B cell (primary cell): ENCODE results near the gene C1orf105. TPM values are rescaled to one million over a fixed set of nuclear protein-coding genes. Genes with fewer than 3 reads are reported as not detected.

Source experiments
- ATAC-seq: fragments of 200-7000 bp; cut with Tn5 transposase; one replicate; pipeline ENCODE4 v1.10.0; 2021; ENCODE audit warnings: low read depth, mild to moderate bottlenecking, moderate number of reproducible peaks, moderate library complexity
- CTCF ChIA-PET: fragments of 350-600 bp; sonication (Branson Sonifier 250); formaldehyde crosslinking; loops from one replicate; lab custom pipeline; 2021; ENCODE audit warnings: antibody characterized with exemption, inconsistent platforms; lab: Charles Lee
- POLR2A ChIA-PET: fragments of 350-600 bp; sonication (Branson Sonifier 250); formaldehyde crosslinking; loops from one replicate; lab custom pipeline; 2021; ENCODE audit warnings: antibody characterized with exemption; lab: Charles Lee
- DNase-seq: peaks from one replicate; pipeline ENCODE4 v3.0.0; 2013
- H2AFZ ChIP-seq: 2 replicates; pipeline ENCODE4 v1.6.1; 2012; ENCODE audit warnings: mild to moderate bottlenecking, low read depth, low read length; ENCODE audit not compliant: insufficient read depth, poor library complexity, severe bottlenecking
- H3K27ac ChIP-seq, 2 donors: 1 replicate in 1 of 2; 2 replicates in 1 of 2; pipeline ENCODE4 v1.5.1; 2012 to 2013; ENCODE audit warnings: low read length in 2 of 2, mild to moderate bottlenecking in 2 of 2, moderate library complexity in 1 of 2
- H3K27me3 ChIP-seq, 4 experiments: fragments of 200-600 bp in 1 of 4; sonication (generic) in 1 of 4; replicated peaks in 1 of 4; 1 replicate in 2 of 4; 2 replicates in 2 of 4; pipeline versions ENCODE4 v1.6.1 to v1.7.0; 2013 to 2016; ENCODE audit warnings: low read length in 3 of 4, mild to moderate bottlenecking in 2 of 4, mixed read lengths in 1 of 4, moderate library complexity in 1 of 4; ENCODE audit not compliant: insufficient read depth in 4 of 4, control insufficient read depth in 3 of 4; ENCODE audit errors: control extremely low read depth in 1 of 4
- H3K36me3 ChIP-seq, 2 experiments: replicated peaks in 1 of 2; 1 replicate in 1 of 2; 2 replicates in 1 of 2; pipeline versions ENCODE4 v1.6.1 to v1.7.1; 2013; ENCODE audit warnings: low read length in 1 of 2; ENCODE audit not compliant: insufficient read depth in 2 of 2, control insufficient read depth in 1 of 2; ENCODE audit errors: control extremely low read depth in 1 of 2, extremely low read depth in 1 of 2
- H3K4me1 ChIP-seq, 2 donors: fragments of 200-600 bp in 1 of 2; sonication (generic) in 1 of 2; 1 replicate in 1 of 2; 2 replicates in 1 of 2; pipeline versions ENCODE4 v1.5.1 to v1.6.1; 2013 to 2017; ENCODE audit warnings: low read length in 2 of 2; ENCODE audit not compliant: control insufficient read depth in 2 of 2, insufficient read depth in 2 of 2
- H3K4me2 ChIP-seq: replicated peaks from 2 replicates; pipeline ENCODE3; 2012; ENCODE audit warnings: mild to moderate bottlenecking, low read depth, low read length; ENCODE audit not compliant: poor library complexity, severe bottlenecking
- H3K4me3 ChIP-seq, 5 experiments: fragments of 200-600 bp in 1 of 5; sonication (generic) in 1 of 5; 1 replicate in 3 of 5; 2 replicates in 2 of 5; pipeline versions ENCODE4 v1.5.1 to v1.7.0; 2011 to 2016; ENCODE audit warnings: low read length in 4 of 5, mild to moderate bottlenecking in 4 of 5, low read depth in 2 of 5, control low read depth in 1 of 5, moderate library complexity in 1 of 5; ENCODE audit not compliant: insufficient read depth in 1 of 5; ENCODE audit errors: control extremely low read depth in 1 of 5, extremely low read depth in 1 of 5
- H3K79me2 ChIP-seq: fragments of 200-600 bp; sonication (generic); one replicate; pipeline ENCODE4 v1.6.0; 2016; ENCODE audit warnings: low read length; ENCODE audit not compliant: control insufficient read depth, insufficient read depth
- H3K9ac ChIP-seq: fragments of 200-600 bp; sonication (generic); 2 replicates; pipeline ENCODE4 v1.6.1; 2017; ENCODE audit warnings: mild to moderate bottlenecking, low read length, moderate library complexity
- H3K9me3 ChIP-seq, 3 donors: one replicate each; pipeline versions ENCODE4 v1.6.1 to v1.7.1; 2013; ENCODE audit warnings: low read length in 2 of 3; ENCODE audit not compliant: control insufficient read depth in 2 of 3, insufficient read depth in 1 of 3; ENCODE audit errors: control extremely low read depth in 1 of 3
- H4K20me1 ChIP-seq: 2 replicates; pipeline ENCODE4 v1.6.0; 2012; ENCODE audit warnings: mild to moderate bottlenecking, low read length; ENCODE audit not compliant: insufficient read depth, control insufficient read depth, poor library complexity, severe bottlenecking
- H3K27ac Mint-ChIP-seq: one replicate; pipeline ENCODE4 v1.8.0; 2021; ENCODE audit warnings: mixed read lengths
- H3K27me3 Mint-ChIP-seq: one replicate; pipeline ENCODE4 v1.8.0; 2021; ENCODE audit warnings: mixed read lengths
- H3K4me1 Mint-ChIP-seq: one replicate; pipeline ENCODE4 v1.8.0; 2021; ENCODE audit warnings: mixed read lengths
- H3K4me3 Mint-ChIP-seq: one replicate; pipeline ENCODE4 v1.8.0; 2021; ENCODE audit warnings: mixed read lengths
- H3K9me3 Mint-ChIP-seq: one replicate; pipeline ENCODE4 v1.8.0; 2022; ENCODE audit warnings: mixed read lengths; ENCODE audit not compliant: insufficient read depth
- EZH2 ChIP-seq: IDR thresholded peaks from 2 replicates; pipeline ENCODE4 v1.6.1; 2012; ENCODE audit warnings: borderline replicate concordance, low read depth, mild to moderate bottlenecking, moderate library complexity, low read length; ENCODE audit not compliant: insufficient read depth, poor library complexity, severe bottlenecking
- WGBS: methylation state at CpG from one replicate; pipeline ENCODE4 v1.1.5; 2013; ENCODE audit warnings: missing lambda C conversion rate; ENCODE audit not compliant: insufficient coverage; 5-methylcytosine and 5-hydroxymethylcytosine counted together
- intact Hi-C: fragments of 100-400 bp; cut with micrococcal nuclease; formaldehyde crosslinking; loops from one replicate; pipeline ENCODE4 v1.10.0; 2022
- polyA plus RNA-seq: library from polyadenylated mRNA; depleted of rRNA; stranded (reverse); fragments of >200 nt; gene quantifications from 2 replicates; pipeline ENCODE4 v1.2.3, GENCODE V29; 2012
- total RNA-seq, 2 donors: library from RNA; stranded (reverse); fragments of 120-200 nt in 1 of 2; gene quantifications; 1 replicate in 1 of 2; 2 replicates in 1 of 2; pipeline versions ENCODE4 v1.2.3 to v1.2.4, GENCODE V29; 2013 to 2022
- TF ChIP-seq, protein P1 (sequence below): fragments of 200-600 bp; IDR thresholded peaks from one replicate; pipeline ENCODE4 v1.8.0; 2022; ENCODE audit warnings: antibody characterized with exemption, mild to moderate bottlenecking

C1orf105 gene
- total and polyA plus RNA-seq, 2 donors (not counting 1 experiment from before 2014, with no cell fraction given) = not detected

DNA sequence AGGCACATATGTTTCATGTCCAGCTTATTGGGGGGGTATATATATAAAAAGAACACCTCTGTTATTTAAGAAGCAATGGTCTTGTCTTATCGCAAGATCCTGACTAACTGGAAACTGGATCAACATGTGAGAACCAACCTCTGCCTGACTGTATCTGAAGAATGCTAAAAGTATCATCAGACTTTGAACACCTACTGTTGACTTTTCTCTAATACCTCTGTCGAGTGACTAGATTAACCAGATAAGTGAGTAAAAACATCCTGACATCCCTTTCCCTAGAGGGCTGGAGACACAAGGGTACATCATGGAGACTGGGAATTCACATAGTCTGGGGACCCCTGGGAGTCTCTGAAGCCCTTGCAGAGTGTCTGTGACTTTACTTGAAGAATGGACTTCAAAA lies 49.7 kb downstream of the C1orf105 start:
- no CpG with 5 or more reads among the region's 2 CpGs for WGBS
- H3K27ac Mint-ChIP-seq = no peak overlapping the region
- Histone ChIP-seq H3K36me3 (no peaks in the 10 kb centered on the region), H3K27me3 (peaks cover 0 to 4% (median 0%) of the 10 kb centered on the region in 4 experiments), H3K4me3 (no peak overlapping the region), H2AFZ (no peak overlapping the region), H3K79me2 (no peaks in the 10 kb centered on the region), H4K20me1 (no peaks in the 10 kb centered on the region), H3K9ac (no peak overlapping the region), H3K27ac (no peak overlapping the region), H3K4me1 (no peaks in the 10 kb centered on the region), H3K9me3 (no peaks in the 10 kb centered on the region), H3K4me2 (no peak overlapping the region)
- peaks cover 14% of the 10 kb centered on the region for H3K27me3 Mint-ChIP-seq
- intact Hi-C loops = no loop called here
- H3K4me3 Mint-ChIP-seq = no peak overlapping the region
- CTCF ChIA-PET = no interaction called here
- no peaks in the 10 kb centered on the region for H3K9me3 Mint-ChIP-seq
- ATAC-seq = no peak
- POLR2A ChIA-PET = no interaction called here
- H3K4me1 Mint-ChIP-seq = no peaks in the 10 kb centered on the region
- DNase-seq = no peak
- TF ChIP-seq EZH2 = no peak

DNA sequence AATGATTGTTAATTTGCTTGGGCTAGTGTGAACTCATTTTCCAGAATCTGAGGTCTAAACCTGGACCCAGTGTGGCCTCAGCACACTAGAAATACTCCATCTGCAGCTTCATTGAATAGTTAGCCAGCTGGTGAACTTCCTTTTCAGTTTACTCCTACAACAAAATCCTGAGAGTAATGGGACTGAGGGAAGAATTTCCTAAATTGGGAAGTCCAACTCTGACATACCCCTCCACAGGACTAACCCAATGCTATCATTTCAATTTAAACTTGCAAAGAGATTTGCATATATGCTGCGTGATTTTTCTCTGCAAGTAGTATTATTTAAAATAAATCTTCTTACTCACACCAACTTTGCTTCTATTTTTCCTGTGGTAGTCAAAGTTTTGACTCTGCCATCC lies 51.2 kb downstream of the C1orf105 start:
- H3K79me2 ChIP-seq = no peaks in the 10 kb centered on the region
- TF ChIP-seq, protein P1, sequence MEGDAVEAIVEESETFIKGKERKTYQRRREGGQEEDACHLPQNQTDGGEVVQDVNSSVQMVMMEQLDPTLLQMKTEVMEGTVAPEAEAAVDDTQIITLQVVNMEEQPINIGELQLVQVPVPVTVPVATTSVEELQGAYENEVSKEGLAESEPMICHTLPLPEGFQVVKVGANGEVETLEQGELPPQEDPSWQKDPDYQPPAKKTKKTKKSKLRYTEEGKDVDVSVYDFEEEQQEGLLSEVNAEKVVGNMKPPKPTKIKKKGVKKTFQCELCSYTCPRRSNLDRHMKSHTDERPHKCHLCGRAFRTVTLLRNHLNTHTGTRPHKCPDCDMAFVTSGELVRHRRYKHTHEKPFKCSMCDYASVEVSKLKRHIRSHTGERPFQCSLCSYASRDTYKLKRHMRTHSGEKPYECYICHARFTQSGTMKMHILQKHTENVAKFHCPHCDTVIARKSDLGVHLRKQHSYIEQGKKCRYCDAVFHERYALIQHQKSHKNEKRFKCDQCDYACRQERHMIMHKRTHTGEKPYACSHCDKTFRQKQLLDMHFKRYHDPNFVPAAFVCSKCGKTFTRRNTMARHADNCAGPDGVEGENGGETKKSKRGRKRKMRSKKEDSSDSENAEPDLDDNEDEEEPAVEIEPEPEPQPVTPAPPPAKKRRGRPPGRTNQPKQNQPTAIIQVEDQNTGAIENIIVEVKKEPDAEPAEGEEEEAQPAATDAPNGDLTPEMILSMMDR = no peak
- TF ChIP-seq EZH2 = no peak
- no peak overlapping the region for H3K4me2 ChIP-seq
- no peaks in the 10 kb centered on the region for H4K20me1 ChIP-seq
- no peak overlapping the region for H3K27ac ChIP-seq
- Mint-ChIP-seq H3K9me3 (no peaks in the 10 kb centered on the region), H3K27me3 (peaks cover 10% of the 10 kb centered on the region), H3K27ac (no peak overlapping the region), H3K4me1 (no peaks in the 10 kb centered on the region), H3K4me3 (no peak overlapping the region)
- H3K27me3 ChIP-seq = peaks cover 0 to 4% (median 0%) of the 10 kb centered on the region in 4 experiments
- intact Hi-C loops = no loop called here
- DNase-seq (no peak), ATAC-seq (no peak)
- H3K36me3 ChIP-seq = no peaks in the 10 kb centered on the region
- H3K4me3 ChIP-seq = no peak overlapping the region
- H3K4me1 ChIP-seq = no peaks in the 10 kb centered on the region
- no peak overlapping the region for H3K9ac ChIP-seq
- no CpG with 5 or more reads among the region's 1 CpG for WGBS
- CTCF ChIA-PET = no interaction called here
- H2AFZ ChIP-seq = no peak overlapping the region
- POLR2A ChIA-PET = no interaction called here
- no peaks in the 10 kb centered on the region for H3K9me3 ChIP-seq
